Measurements from ENCODE around the gene MEF2C.

MEF2C gene

DNA sequence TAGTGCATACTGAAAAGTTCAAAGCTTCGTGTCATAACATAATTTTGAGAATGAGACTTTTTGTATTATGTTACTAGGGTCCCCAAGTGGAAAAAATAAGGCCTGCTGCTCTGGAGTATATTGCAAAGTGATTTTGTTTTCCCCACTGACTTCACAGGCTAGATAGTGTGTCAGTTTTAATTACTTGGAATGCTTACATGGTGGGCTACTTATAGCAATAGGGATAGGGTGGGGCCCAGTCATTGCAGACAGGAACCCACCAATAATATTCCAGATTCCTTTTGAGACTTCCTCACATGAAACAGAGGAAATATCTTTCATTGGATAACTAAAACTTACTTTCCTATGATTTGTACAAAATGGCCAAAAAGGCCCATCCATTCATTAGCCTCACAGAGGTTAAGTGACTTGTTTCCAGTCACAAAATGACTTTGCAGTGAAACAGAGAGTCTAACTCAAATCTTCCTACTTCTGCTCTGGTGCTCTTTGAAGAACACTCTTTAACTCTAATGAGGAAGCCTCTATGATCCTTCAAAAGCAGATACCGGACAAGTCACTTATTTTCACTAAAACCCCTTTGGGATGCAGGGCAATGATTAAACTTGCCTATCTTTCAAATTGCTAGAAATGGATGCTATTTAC lies 16.2 kb upstream of the MEF2C start:
- Mint-ChIP-seq H3K36me3 (ENCODE audit: low read depth) (no peaks in the 10 kb centered on the region), H3K27me3 (ENCODE audit: low read depth, poor library complexity) (no peaks in the 10 kb centered on the region), H3K4me1 (no peaks in the 10 kb centered on the region), H3K27ac (no peak overlapping the region), H3K9me3 (no peaks in the 10 kb centered on the region), H3K4me3 (no peak overlapping the region)
- no peak for DNase-seq
- TF ChIP-seq, protein P1, sequence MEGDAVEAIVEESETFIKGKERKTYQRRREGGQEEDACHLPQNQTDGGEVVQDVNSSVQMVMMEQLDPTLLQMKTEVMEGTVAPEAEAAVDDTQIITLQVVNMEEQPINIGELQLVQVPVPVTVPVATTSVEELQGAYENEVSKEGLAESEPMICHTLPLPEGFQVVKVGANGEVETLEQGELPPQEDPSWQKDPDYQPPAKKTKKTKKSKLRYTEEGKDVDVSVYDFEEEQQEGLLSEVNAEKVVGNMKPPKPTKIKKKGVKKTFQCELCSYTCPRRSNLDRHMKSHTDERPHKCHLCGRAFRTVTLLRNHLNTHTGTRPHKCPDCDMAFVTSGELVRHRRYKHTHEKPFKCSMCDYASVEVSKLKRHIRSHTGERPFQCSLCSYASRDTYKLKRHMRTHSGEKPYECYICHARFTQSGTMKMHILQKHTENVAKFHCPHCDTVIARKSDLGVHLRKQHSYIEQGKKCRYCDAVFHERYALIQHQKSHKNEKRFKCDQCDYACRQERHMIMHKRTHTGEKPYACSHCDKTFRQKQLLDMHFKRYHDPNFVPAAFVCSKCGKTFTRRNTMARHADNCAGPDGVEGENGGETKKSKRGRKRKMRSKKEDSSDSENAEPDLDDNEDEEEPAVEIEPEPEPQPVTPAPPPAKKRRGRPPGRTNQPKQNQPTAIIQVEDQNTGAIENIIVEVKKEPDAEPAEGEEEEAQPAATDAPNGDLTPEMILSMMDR (IDR thresholded peaks at IDR 0.05), result no peak

DNA sequence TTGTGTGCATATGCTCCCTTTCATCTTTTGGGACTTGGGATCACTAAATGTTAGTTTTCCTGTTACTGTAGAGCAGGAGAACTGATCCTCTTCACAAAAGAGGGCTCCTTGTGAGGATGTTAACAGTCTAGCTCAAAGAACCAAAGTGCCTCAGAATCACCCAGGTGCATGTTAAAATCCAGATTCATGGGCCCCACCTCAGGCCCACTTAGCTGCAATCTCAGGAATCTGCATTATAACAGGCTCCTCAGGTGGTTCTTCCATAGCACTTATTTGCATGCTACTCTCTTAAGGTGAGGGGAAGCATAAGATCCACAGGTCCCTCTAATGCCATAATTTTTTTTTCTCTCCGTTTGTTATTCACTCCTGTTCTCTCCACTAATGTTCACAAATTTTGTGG lies 14.8 kb upstream of the MEF2C start:
- Mint-ChIP-seq H3K36me3 (ENCODE audit: low read depth) (no peaks in the 10 kb centered on the region), H3K27me3 (ENCODE audit: low read depth, poor library complexity) (peaks cover 2% of the 10 kb centered on the region), H3K27ac (no peak overlapping the region), H3K4me1 (no peaks in the 10 kb centered on the region), H3K4me3 (no peak overlapping the region), H3K9me3 (no peaks in the 10 kb centered on the region)
- DNase-seq, result no peak
- TF ChIP-seq, protein P1 (IDR thresholded peaks at IDR 0.05), result no peak

DNA sequence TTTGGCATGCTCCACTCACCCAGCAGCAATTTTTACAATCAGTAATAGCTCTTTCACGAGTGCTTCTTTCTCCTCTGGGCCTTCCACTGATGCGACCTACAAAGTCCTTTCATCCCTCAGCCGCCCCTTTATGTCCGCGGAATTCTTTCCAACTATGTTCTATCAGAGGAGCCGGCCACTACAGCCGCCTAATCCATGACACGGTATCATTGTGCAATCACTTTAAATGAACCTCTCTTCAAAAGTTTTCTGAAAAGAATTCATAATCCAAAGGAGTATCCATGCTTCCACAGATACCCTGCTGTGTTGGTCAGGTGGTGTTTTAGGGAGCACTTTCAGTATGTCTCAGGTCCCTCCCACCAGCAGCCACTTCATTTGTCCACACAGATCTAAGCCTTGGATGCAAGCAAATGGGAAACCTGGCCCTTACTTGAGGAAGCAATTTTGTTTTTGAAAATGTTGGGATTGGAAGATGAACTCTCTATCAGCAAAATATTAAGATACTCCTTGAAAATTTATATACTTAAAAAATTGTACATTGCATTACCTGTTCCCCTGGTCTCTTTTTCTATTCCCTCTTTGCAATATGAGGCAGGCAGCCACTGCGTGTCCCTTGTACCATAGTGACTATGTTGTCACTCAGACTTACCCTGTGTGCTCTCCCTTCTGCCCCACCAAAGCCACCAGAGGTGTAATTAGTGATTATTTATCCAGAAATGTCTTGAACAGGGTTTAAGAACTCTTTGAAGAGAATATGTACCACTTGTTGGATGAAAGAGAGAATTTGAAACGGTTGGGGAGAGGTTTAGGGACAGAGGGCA lies 12.9 kb upstream of the MEF2C start:
- H3K4me1 Mint-ChIP-seq, result no peaks in the 10 kb centered on the region
- TF ChIP-seq, protein P1 (IDR thresholded peaks at IDR 0.05), result no peak
- H3K4me3 Mint-ChIP-seq, result no peak overlapping the region
- H3K36me3 Mint-ChIP-seq (ENCODE audit: low read depth), result no peaks in the 10 kb centered on the region
- H3K9me3 Mint-ChIP-seq, result peaks cover 2% of the 10 kb centered on the region
- no peak overlapping the region for H3K27ac Mint-ChIP-seq
- peaks cover 9% of the 10 kb centered on the region for H3K27me3 Mint-ChIP-seq (ENCODE audit: low read depth, poor library complexity)
- DNase-seq, result no peak

DNA sequence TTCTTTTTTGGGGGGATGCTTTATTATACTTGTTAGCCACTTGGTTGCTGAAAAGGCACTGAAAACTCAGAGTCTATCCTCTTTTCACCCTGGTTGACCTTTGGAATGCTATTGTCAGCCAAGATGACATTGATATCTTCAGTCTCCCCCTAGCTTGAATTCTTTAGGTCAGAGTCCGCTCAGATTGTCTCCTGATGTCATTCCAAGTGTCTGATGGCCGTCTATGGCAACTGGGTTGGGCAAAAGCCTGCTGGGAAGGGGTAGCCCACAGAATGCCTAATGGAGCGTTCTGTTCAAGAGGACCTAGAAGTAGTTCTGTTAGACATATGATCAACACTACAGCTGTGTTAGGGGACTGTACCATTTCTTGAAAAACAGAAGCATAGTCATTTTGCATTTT lies 9.7 kb upstream of the MEF2C start:
- peaks cover 39% of the 10 kb centered on the region for H3K27me3 Mint-ChIP-seq (ENCODE audit: low read depth, poor library complexity)
- H3K4me3 Mint-ChIP-seq, result no peak overlapping the region
- H3K27ac Mint-ChIP-seq, result no peak overlapping the region
- TF ChIP-seq, protein P1 (IDR thresholded peaks at IDR 0.05), result no peak
- peaks cover 3% of the 10 kb centered on the region for H3K9me3 Mint-ChIP-seq
- DNase-seq, result no peak
- H3K4me1 Mint-ChIP-seq, result peaks cover 19% of the 10 kb centered on the region
- no peaks in the 10 kb centered on the region for H3K36me3 Mint-ChIP-seq (ENCODE audit: low read depth)

DNA sequence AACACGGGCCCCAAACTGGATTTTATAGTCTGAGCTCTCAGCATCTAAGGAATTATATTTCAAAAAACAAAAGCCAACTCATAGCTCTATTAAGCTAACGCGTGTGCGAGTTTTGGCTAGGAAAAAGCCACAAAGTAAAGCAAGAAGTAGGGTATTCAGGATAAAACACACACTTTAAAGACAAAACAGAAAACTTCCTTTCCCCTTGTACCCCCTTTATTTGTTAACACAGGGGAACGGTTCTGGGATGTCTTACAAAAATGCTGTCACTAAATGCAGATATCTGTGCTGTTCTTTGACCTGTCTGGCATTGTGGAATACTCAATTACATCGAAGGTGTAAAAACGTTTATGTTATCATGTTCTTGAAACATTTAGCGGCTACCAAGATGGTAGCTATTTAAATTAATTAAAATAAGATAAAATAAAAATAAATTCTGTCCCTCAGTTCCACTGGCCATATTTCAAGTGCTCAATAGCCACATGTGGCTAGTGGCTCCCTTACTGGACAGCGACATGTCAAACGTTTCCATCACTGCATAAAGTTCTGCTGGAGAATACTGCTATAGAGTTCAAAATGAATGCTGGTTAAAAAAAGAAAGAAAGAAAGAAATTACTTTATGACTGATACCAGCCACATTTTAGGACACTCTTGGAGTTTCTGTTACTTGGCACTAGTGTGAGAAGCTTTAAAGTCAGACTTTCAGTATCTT lies 7.2 kb upstream of the MEF2C start:
- peak overlapping the region; percentile 91 for H3K4me3 Mint-ChIP-seq
- TF ChIP-seq, protein P1 (IDR thresholded peaks at IDR 0.05), result no peak
- DNase-seq, result no peak
- peaks cover 3% of the 10 kb centered on the region for H3K9me3 Mint-ChIP-seq
- no peaks in the 10 kb centered on the region for H3K36me3 Mint-ChIP-seq (ENCODE audit: low read depth)
- no peak overlapping the region for H3K27ac Mint-ChIP-seq
- peaks cover 19% of the 10 kb centered on the region for H3K4me1 Mint-ChIP-seq
- peaks cover 61% of the 10 kb centered on the region for H3K27me3 Mint-ChIP-seq (ENCODE audit: low read depth, poor library complexity)
